ENCODE results near the gene ACOXL.

ACOXL gene

GRCh38 chr2:111039628-111040383 is 307.4 kb downstream of the ACOXL start:
- Histone ChIP-seq H3K4me2 (ENCODE audit: low read length) (no peak overlapping the region), H3K9me2 (ENCODE audit: low read depth, low read length) (no peaks in the 10 kb centered on the region), H3K9ac (ENCODE audit: low read length) (no peak overlapping the region), H3K79me2 (ENCODE audit: insufficient read depth, low read length) (no peaks in the 10 kb centered on the region), H3F3A (ENCODE audit: insufficient read depth, low read length) (no peaks in the 10 kb centered on the region), H2AFZ (ENCODE audit: low read length) (no peak overlapping the region), H3K27me3 (ENCODE audit: insufficient read depth, low read length) (peaks cover 6% of the 10 kb centered on the region; the same call in 1 of the 2 replicates), H3K4me1 (ENCODE audit: insufficient read depth, low read length, severe bottlenecking) (no peaks in the 10 kb centered on the region), H3K9me3 (ENCODE audit: low read length) (no peaks in the 10 kb centered on the region), H3K36me3 (ENCODE audit: insufficient read depth, low read length) (no peaks in the 10 kb centered on the region), H4K20me1 (ENCODE audit: insufficient read depth, low read length) (no peaks in the 10 kb centered on the region), H3K4me3 (ENCODE audit: low read depth, low read length, poor library complexity, severe bottlenecking) (no peak overlapping the region), H3K27ac (ENCODE audit: low read depth, low read length, poor library complexity, severe bottlenecking) (no peak overlapping the region)
- TF ChIP-seq EZH2 (IDR thresholded peaks at IDR 0.05; ENCODE audit: borderline replicate concordance, low read length): no peak

GRCh38 chr2:111041398-111042202 is 309.2 kb downstream of the ACOXL start:
- H3K27me3 ChIP-seq (ENCODE audit: insufficient read depth, low read length): no peaks in the 10 kb centered on the region; the same call in 1 of the 2 replicates
- H3K27ac ChIP-seq (ENCODE audit: low read depth, low read length, poor library complexity, severe bottlenecking): no peak overlapping the region
- no peak overlapping the region for H2AFZ ChIP-seq (ENCODE audit: low read length)
- no peaks in the 10 kb centered on the region for H3K4me1 ChIP-seq (ENCODE audit: insufficient read depth, low read length, severe bottlenecking)
- TF ChIP-seq EZH2 (IDR thresholded peaks at IDR 0.05; ENCODE audit: borderline replicate concordance, low read length): no peak
- TF ChIP-seq CTCF (IDR thresholded peaks at IDR 0.05; ENCODE audit: low read length): no peak
- H3K36me3 ChIP-seq (ENCODE audit: insufficient read depth, low read length): no peaks in the 10 kb centered on the region; the same call in 1 of the 2 replicates
- H3K4me3 ChIP-seq (ENCODE audit: low read depth, low read length, poor library complexity, severe bottlenecking): no peak overlapping the region
- H3K79me2 ChIP-seq (ENCODE audit: insufficient read depth, low read length): no peaks in the 10 kb centered on the region
- no peaks in the 10 kb centered on the region for H3F3A ChIP-seq (ENCODE audit: insufficient read depth, low read length)
- H3K4me2 ChIP-seq (ENCODE audit: low read length): no peak overlapping the region
- no peaks in the 10 kb centered on the region for H3K9me2 ChIP-seq (ENCODE audit: low read depth, low read length)
- no peak overlapping the region for H3K9ac ChIP-seq (ENCODE audit: low read length)
- no peaks in the 10 kb centered on the region for H4K20me1 ChIP-seq (ENCODE audit: insufficient read depth, low read length)
- H3K9me3 ChIP-seq (ENCODE audit: low read length): no peaks in the 10 kb centered on the region

DNA sequence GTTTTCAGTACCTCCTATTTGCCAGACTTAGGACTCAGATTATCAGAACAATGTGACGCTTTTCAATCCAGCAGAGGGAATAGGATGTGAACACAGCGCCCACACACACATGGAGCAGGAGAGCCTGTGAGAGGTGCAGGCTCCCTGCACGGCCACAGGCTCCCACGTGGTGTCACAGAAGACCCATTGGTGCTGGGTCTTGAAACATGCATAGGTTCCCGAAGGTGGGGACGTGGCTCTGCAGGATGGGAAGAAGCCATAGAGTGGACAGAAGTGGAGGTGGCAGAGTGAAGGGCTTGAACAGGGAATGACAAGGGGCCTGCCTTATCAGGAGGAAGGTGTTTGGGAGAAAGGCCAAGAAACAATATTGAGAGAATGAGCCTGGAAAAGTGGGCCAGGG is 309.9 kb downstream of the ACOXL start:
- TF ChIP-seq EZH2 (IDR thresholded peaks at IDR 0.05; ENCODE audit: borderline replicate concordance, low read length) (no peak), CTCF (IDR thresholded peaks at IDR 0.05; ENCODE audit: low read length) (no peak)
- Histone ChIP-seq H2AFZ (ENCODE audit: low read length) (no peak overlapping the region), H3K27me3 (ENCODE audit: insufficient read depth, low read length) (0 out of 2 replicates have a peak, but pooled peaks cover 1% of the 10 kb centered on the region), H3F3A (ENCODE audit: insufficient read depth, low read length) (no peaks in the 10 kb centered on the region), H3K4me1 (ENCODE audit: insufficient read depth, low read length, severe bottlenecking) (no peaks in the 10 kb centered on the region), H4K20me1 (ENCODE audit: insufficient read depth, low read length) (no peaks in the 10 kb centered on the region), H3K9me3 (ENCODE audit: low read length) (no peaks in the 10 kb centered on the region), H3K36me3 (ENCODE audit: insufficient read depth, low read length) (no peaks in the 10 kb centered on the region; the same call in 1 of the 2 replicates), H3K9me2 (ENCODE audit: low read depth, low read length) (no peaks in the 10 kb centered on the region), H3K9ac (ENCODE audit: low read length) (no peak overlapping the region), H3K4me2 (ENCODE audit: low read length) (no peak overlapping the region), H3K79me2 (ENCODE audit: insufficient read depth, low read length) (no peaks in the 10 kb centered on the region), H3K27ac (ENCODE audit: low read depth, low read length, poor library complexity, severe bottlenecking) (no peak overlapping the region), H3K4me3 (ENCODE audit: low read depth, low read length, poor library complexity, severe bottlenecking) (no peak overlapping the region)
